T-helper 17 cell (primary cell): Measurements from ENCODE around the gene ZRANB2. TPM values are rescaled to one million over a fixed set of nuclear protein-coding genes. Genes with fewer than 3 reads are reported as not detected.

Source experiments
- ATAC-seq: fragments of 150-1000 bp; cut with Tn5 transposase; 2 replicates; pipeline ENCODE4 v1.10.0; 2021; ENCODE audit warnings: mild to moderate bottlenecking, moderate library complexity
- DNase-seq, 3 donors: peaks; one replicate each; pipeline versions ENCODE4 v3.0.0 to v3.0.0-alpha.2; 2020 to 2021
- H3K9me3 ChIP-seq: one replicate; pipeline ENCODE4 v1.7.0; 2013; ENCODE audit warnings: low read length, mild to moderate bottlenecking; ENCODE audit not compliant: control insufficient read depth, poor library complexity, severe bottlenecking
- H3K27ac Mint-ChIP-seq: one replicate; pipeline ENCODE4 v1.8.0; 2022; ENCODE audit warnings: mild to moderate bottlenecking, moderate library complexity, mixed read lengths
- H3K27me3 Mint-ChIP-seq: one replicate; pipeline ENCODE4 v1.8.0; 2022; ENCODE audit warnings: mixed read lengths
- H3K36me3 Mint-ChIP-seq: one replicate; pipeline ENCODE4 v1.8.0; 2022; ENCODE audit warnings: low read depth, mixed read lengths
- H3K4me1 Mint-ChIP-seq: one replicate; pipeline ENCODE4 v1.8.0; 2022; ENCODE audit warnings: mild to moderate bottlenecking, mixed read lengths
- H3K4me3 Mint-ChIP-seq: one replicate; pipeline ENCODE4 v1.8.0; 2022; ENCODE audit warnings: mild to moderate bottlenecking, moderate library complexity, mixed read lengths
- total RNA-seq, 4 donors: library from RNA in 2 of 4; stranded (reverse) in 2 of 4; gene quantifications; one replicate each; pipeline ENCODE4 v1.2.3 and lab custom pipeline; 2022 to 2026

ZRANB2 gene
- total RNA-seq: 10 to 100 TPM; 88.5 to 95.2 TPM
- 82.2 to 97.5 reads per million in 2 donors for total RNA-seq (lab: John Stamatoyannopoulos, UW)

DNA sequence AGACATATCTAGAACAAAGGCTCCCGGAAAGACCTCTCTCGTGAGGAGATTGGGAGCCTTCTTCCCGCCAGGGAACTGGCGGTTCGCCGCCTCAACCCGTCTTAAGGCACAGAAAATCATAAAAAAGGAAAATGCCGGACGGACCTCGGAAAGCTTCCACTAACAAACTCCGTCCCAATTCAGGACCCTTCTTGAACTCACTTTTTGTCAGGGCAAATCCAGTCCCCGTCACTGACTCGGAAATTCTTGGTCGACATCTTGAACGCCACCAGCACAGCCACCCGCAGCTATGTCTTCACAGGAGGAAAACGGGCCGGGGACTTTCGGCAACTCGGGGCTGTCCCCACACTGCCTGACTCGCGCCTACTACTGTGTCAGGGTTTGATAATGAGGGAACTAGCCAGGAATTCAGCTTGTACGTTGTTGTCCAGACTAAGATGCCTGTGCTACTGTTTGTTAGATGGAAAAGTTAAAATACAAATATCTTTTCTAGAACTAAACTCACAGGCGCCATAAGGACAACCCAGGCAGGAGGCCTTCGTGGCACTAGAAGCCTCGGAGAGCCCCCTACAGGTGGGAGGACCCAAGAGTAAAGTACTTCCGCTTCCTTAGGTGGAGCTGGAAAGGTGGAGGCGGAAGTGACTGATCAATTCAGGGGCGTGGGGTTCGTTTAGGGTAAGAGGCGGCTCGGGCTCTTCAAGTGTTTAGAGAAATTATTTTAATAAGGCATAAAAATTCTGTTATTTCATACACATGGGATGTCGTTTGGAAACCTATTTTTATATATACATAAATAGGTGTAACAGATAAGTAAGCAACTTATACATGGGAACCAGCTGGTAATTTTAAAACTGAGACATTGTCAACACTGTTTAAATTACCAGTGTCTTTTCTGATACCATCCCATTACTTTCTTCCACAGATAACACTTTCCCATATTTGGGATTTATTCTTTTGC is at the start of gene ZRANB2:
ZRANB2 (minus strand) TSS at position 297 of the 958 bp plus-strand sequence; CDS start at position 257, 40 bp downstream.
- DNase-seq (peak; percentile 75 to 88 (median 79)), ATAC-seq (peak; percentile 97)
- H3K9me3 ChIP-seq: no peaks in the 10 kb centered on the region
- peaks cover 33% of the 10 kb centered on the region for H3K27me3 Mint-ChIP-seq
- peak within 1 kb of the TSS; percentile 98 for H3K27ac Mint-ChIP-seq
- H3K4me3 Mint-ChIP-seq: peak within 1 kb of the TSS; percentile 96
- peaks cover 8% of the 10 kb centered on the region for H3K36me3 Mint-ChIP-seq
- peaks cover 12% of the 10 kb centered on the region for H3K4me1 Mint-ChIP-seq

- H3K36me3 Mint-ChIP-seq: peaks cover under 1% of the 10 kb centered on the region
- H3K27me3 Mint-ChIP-seq: no peaks in the 10 kb centered on the region
- no peak overlapping the region for H3K4me3 Mint-ChIP-seq
- H3K27ac Mint-ChIP-seq: no peak overlapping the region
- ATAC-seq (no peak), DNase-seq (no peak)
- no peaks in the 10 kb centered on the region for H3K4me1 Mint-ChIP-seq
- H3K9me3 ChIP-seq: no peaks in the 10 kb centered on the region
Observed at GRCh38 chr1:71128060-71128459, 47.2 kb upstream of the ZRANB2 start.

- Mint-ChIP-seq H3K36me3 (peaks cover 2% of the 10 kb centered on the region), H3K27ac (no peak overlapping the region), H3K4me3 (no peak overlapping the region), H3K27me3 (no peaks in the 10 kb centered on the region), H3K4me1 (no peaks in the 10 kb centered on the region)
- no peak for ATAC-seq
- DNase-seq: no peak
- H3K9me3 ChIP-seq: no peaks in the 10 kb centered on the region
Observed at GRCh38 chr1:71118086-71118485, 37.3 kb upstream of the ZRANB2 start.

DNA sequence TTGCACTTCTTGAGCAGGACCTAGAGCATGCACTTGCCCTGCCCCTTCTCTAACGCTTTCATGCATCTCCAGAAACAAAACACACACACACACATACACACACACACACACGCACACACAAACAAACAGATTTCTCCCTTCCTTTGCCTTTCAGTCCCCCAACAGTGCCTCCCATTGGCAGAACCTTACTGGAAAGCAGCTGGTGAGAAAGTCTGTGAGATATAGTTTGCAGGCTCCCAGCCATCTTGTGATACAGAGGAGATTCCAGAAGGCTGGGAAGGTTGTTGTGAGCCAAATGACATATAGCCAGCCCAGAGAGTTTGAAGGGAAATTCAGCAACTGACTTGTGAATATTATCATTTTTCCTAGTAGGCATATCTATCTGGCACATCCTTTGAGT is 35.9 kb upstream of the ZRANB2 start:
- Mint-ChIP-seq H3K27ac (no peak overlapping the region), H3K4me3 (no peak overlapping the region), H3K36me3 (no peaks in the 10 kb centered on the region), H3K4me1 (no peaks in the 10 kb centered on the region), H3K27me3 (no peaks in the 10 kb centered on the region)
- no peak for DNase-seq
- H3K9me3 ChIP-seq: no peaks in the 10 kb centered on the region
- ATAC-seq: no peak

DNA sequence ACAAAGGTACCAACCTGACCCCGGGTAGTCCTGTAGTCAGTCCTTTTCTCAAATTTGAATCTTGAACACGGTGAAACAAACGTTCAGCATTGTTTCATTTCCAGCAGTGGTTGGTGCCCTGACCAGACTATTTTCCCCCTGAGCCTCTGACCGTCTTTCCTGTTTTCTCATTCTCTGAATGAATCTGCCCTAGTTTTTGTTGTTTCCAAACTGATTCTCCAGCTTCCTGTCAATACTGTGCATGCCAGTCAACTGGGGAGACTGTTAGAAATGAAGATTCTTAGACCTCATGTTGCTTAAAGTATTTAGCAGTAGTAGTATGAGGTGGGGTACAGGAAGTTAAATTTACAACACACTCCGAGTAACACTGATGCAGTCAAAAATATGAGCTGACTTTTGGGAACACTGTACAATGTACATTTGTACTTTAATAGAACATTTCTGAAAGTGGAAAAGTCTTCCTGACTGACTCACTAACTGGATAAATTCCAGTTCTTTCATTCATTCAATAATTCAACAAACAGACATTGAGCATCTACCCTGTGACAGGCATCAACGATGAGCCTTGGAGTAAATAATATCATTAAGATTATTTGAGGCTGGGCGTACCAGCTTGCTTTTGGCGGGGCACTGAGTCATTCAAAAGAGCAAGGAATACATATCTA is 26.0 kb upstream of the ZRANB2 start:
- Mint-ChIP-seq H3K27me3 (peaks cover 9% of the 10 kb centered on the region), H3K27ac (no peak overlapping the region), H3K4me3 (no peak overlapping the region), H3K4me1 (no peaks in the 10 kb centered on the region), H3K36me3 (no peaks in the 10 kb centered on the region)
- ATAC-seq (no peak), DNase-seq (no peak)
- no peaks in the 10 kb centered on the region for H3K9me3 ChIP-seq

DNA sequence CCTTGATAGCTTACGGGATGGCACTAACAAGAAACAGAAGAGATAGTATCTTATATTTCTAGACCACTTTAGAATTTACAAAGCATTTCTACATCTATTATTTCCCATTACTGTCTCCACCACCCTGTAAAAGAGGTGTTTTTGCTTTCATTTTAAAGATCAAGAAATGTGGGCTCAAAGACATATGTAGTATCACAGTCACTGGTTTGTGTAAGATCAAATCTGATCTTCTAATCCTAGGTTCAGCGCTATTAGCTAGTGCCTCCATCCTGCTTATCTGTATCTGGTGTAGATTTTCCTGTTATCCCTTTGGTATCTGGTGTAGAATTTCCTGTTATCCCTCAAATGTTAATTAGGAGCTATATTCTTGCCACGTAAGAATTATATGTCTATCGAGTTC is 23.6 kb upstream of the ZRANB2 start:
- no peak overlapping the region for H3K4me3 Mint-ChIP-seq
- no peaks in the 10 kb centered on the region for H3K9me3 ChIP-seq
- no peaks in the 10 kb centered on the region for H3K36me3 Mint-ChIP-seq
- DNase-seq (no peak), ATAC-seq (no peak)
- no peaks in the 10 kb centered on the region for H3K4me1 Mint-ChIP-seq
- peaks cover 9% of the 10 kb centered on the region for H3K27me3 Mint-ChIP-seq
- H3K27ac Mint-ChIP-seq: no peak overlapping the region

GRCh38 chr1:71101839-71102376 is 21.1 kb upstream of the ZRANB2 start:
- no peak for DNase-seq
- no peak overlapping the region for H3K27ac Mint-ChIP-seq
- H3K4me3 Mint-ChIP-seq: no peak overlapping the region
- H3K9me3 ChIP-seq: no peaks in the 10 kb centered on the region
- no peak for ATAC-seq
- H3K36me3 Mint-ChIP-seq: peaks cover 3% of the 10 kb centered on the region
- peaks cover 15% of the 10 kb centered on the region for H3K27me3 Mint-ChIP-seq
- H3K4me1 Mint-ChIP-seq: peaks cover 4% of the 10 kb centered on the region

DNA sequence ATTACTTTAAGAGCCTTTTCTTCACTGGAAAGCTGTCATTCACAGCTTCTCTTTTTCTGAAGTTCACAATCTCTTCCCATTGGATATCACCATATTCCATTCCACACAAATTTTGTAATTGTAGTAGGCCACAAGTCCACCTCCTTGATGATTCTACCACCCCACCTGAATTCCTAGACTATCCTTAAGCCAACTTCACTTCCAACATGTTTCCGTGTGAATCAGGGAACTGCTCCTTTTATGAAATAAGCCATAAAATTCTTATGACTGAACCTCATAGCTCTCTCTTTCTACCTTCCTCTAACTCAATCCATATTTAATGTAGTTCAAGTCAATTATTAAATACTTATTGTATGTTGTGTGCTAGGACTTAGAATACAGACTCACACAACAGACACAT is 16.6 kb upstream of the ZRANB2 start:
- Mint-ChIP-seq H3K27me3 (peaks cover 31% of the 10 kb centered on the region), H3K27ac (no peak overlapping the region), H3K4me3 (no peak overlapping the region), H3K36me3 (peaks cover 3% of the 10 kb centered on the region), H3K4me1 (peaks cover 4% of the 10 kb centered on the region)
- no peaks in the 10 kb centered on the region for H3K9me3 ChIP-seq
- DNase-seq (no peak), ATAC-seq (no peak)

- ATAC-seq (no peak), DNase-seq (no peak)
- Mint-ChIP-seq H3K27ac (no peak overlapping the region), H3K36me3 (peaks cover 3% of the 10 kb centered on the region), H3K27me3 (peaks cover 38% of the 10 kb centered on the region), H3K4me3 (no peak overlapping the region), H3K4me1 (peaks cover 4% of the 10 kb centered on the region)
- no peaks in the 10 kb centered on the region for H3K9me3 ChIP-seq
Observed at GRCh38 chr1:71094913-71095312, 14.1 kb upstream of the ZRANB2 start.

GRCh38 chr1:71093938-71094337 is 13.1 kb upstream of the ZRANB2 start:
- no peaks in the 10 kb centered on the region for H3K9me3 ChIP-seq
- no peak for DNase-seq
- Mint-ChIP-seq H3K4me1 (no peaks in the 10 kb centered on the region), H3K27me3 (peaks cover 33% of the 10 kb centered on the region), H3K36me3 (no peaks in the 10 kb centered on the region), H3K27ac (no peak overlapping the region), H3K4me3 (no peak overlapping the region)
- no peak for ATAC-seq

DNA sequence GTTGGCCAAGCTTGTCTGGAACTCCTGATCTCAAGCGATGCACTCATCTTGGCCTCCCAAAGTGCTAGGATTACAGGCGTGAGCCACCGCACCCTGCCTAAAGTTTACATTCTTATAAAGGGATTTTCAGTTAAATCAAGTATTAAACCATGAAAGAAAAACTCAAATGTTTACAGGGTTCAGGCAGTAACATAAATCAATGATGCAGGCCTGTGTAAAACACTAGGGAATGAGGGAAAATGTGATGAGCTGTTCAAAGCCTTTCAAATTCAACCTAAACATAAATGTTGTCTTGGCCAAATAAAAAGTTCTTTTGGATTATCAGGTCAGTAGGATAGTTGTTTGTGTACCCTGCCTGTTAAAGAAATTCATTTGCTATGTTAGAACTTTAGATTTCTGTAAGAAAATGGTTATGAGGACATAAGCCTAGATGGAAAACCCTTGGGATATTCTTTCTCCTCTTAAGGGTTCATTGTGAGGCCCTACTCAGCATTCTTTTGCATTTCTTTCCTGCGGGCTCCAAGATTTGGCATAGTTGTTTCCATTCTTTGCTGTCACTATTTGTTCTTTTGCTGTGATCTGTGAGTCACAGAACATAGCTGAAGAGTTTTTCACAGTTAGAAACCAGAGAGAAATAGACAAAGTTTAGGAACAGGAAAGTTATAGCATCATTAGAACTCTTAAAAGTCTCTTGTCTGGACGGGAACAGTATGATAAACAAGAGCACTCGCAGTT is 8.9 kb upstream of the ZRANB2 start:
- Mint-ChIP-seq H3K4me3 (no peak overlapping the region), H3K27ac (no peak overlapping the region), H3K27me3 (peaks cover 43% of the 10 kb centered on the region), H3K36me3 (peaks cover 4% of the 10 kb centered on the region), H3K4me1 (no peaks in the 10 kb centered on the region)
- no peaks in the 10 kb centered on the region for H3K9me3 ChIP-seq
- ATAC-seq: no peak
- DNase-seq: no peak

GRCh38 chr1:71088645-71089287 is 7.9 kb upstream of the ZRANB2 start:
- H3K4me1 Mint-ChIP-seq: no peaks in the 10 kb centered on the region
- no peaks in the 10 kb centered on the region for H3K9me3 ChIP-seq
- DNase-seq: no peak
- no peak overlapping the region for H3K4me3 Mint-ChIP-seq
- ATAC-seq: no peak
- peaks cover 52% of the 10 kb centered on the region for H3K27me3 Mint-ChIP-seq
- H3K36me3 Mint-ChIP-seq: peaks cover 7% of the 10 kb centered on the region
- H3K27ac Mint-ChIP-seq: no peak overlapping the region
